ENCODE data around the gene MUC15. TPM values are rescaled to one million over a fixed set of nuclear protein-coding genes. Genes with fewer than 3 reads are reported as not detected.

The MUC15 gene
- total and polyA plus RNA-seq, 2 donors (not counting 1 experiment from before 2014, with no cell fraction given), result not detected

DNA sequence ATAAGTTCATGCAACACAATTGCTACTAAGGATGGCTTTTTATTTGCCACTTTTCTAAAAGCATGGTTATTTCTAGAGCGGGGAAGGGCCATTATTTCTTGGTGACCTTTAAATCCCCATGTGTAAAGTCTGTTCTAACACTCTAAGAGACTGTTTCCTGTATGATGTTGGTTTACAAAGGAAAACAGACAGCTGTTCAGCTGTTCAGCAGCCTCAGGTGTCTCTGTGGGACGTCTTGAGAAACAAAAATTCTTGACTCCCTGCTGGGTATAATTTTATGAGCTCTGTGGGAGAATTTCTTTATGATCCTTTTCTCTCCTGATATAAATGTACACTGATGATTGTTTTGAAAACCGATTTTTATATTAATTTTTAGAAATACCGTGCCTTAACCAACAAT is 13.9 kb downstream of the MUC15 start:
- H3K9ac ChIP-seq (ENCODE audit: low read length), result no peak overlapping the region
- ChIA-PET CTCF (no interaction called here), POLR2A (no interaction called here)
- no peaks in the 10 kb centered on the region for H3K9me3 Mint-ChIP-seq (ENCODE audit: insufficient read depth)
- intact Hi-C loops (cut with micrococcal nuclease), result no loop called here
- no peaks in the 10 kb centered on the region for H4K20me1 ChIP-seq (ENCODE audit: control insufficient read depth, insufficient read depth, low read length, poor library complexity, severe bottlenecking)
- H3K36me3 ChIP-seq (replicated peaks in 1 of 2; ENCODE audit: control extremely low read depth in 1 of 2, control insufficient read depth in 1 of 2, extremely low read depth in 1 of 2, insufficient read depth in 2 of 2, low read length in 1 of 2), result no peaks in the 10 kb centered on the region
- no peaks in the 10 kb centered on the region for H3K79me2 ChIP-seq (ENCODE audit: control insufficient read depth, insufficient read depth, low read length)
- H3K4me1 ChIP-seq (ENCODE audit: control insufficient read depth in 2 of 2, insufficient read depth in 2 of 2, low read length in 2 of 2), result no peaks in the 10 kb centered on the region
- no peaks in the 10 kb centered on the region for H3K27me3 Mint-ChIP-seq
- H3K4me1 Mint-ChIP-seq, result no peaks in the 10 kb centered on the region
- TF ChIP-seq CTCF (IDR thresholded peaks at IDR 0.05), result no peak
- no peak for TF ChIP-seq EZH2 (IDR thresholded peaks at IDR 0.05; ENCODE audit: borderline replicate concordance, insufficient read depth, low read depth, low read length, poor library complexity, severe bottlenecking)
- H3K4me3 Mint-ChIP-seq, result no peak overlapping the region
- ATAC-seq (ENCODE audit: low read depth) (no peak), DNase-seq (no peak)
- H3K4me3 ChIP-seq (ENCODE audit: control extremely low read depth in 1 of 5, extremely low read depth in 1 of 5, insufficient read depth in 1 of 5, low read depth in 2 of 5, low read length in 4 of 5), result no peak overlapping the region
- no peak overlapping the region for H3K4me2 ChIP-seq (replicated peaks; ENCODE audit: low read depth, low read length, poor library complexity, severe bottlenecking)
- no peak overlapping the region for H2AFZ ChIP-seq (ENCODE audit: insufficient read depth, low read depth, low read length, poor library complexity, severe bottlenecking)
- WGBS (ENCODE audit: insufficient coverage), result no CpG with 5 or more reads among the region's 4 CpGs
- H3K9me3 ChIP-seq (ENCODE audit: control extremely low read depth in 1 of 3, control insufficient read depth in 2 of 3, insufficient read depth in 1 of 3, low read length in 2 of 3), result no peaks in the 10 kb centered on the region
- no peak overlapping the region for H3K27ac ChIP-seq (ENCODE audit: low read length in 2 of 2)
- H3K27ac Mint-ChIP-seq, result no peak overlapping the region
- H3K27me3 ChIP-seq (replicated peaks in 1 of 4; ENCODE audit: control extremely low read depth in 1 of 4, control insufficient read depth in 3 of 4, insufficient read depth in 4 of 4, low read length in 3 of 4), result no peaks in the 10 kb centered on the region

DNA sequence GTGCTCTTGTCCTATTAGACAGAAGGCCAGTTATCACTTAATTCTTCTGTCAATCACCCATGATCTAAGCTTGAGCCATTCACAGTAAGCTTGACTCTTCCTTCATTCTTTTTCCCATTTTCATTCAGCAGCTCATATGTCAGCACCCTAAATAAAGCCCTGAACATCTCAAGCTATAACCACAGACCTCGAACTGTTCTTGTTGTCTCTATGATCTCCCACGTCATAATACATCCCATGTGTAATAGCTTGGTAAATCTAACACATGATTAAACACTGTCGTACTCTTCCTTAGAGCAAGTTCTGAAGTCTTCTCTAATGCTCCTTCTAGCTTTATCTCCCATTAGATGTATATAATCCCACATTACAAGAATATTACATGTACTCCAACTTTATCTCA is 14.4 kb downstream of the MUC15 start:
- H3K4me1 Mint-ChIP-seq, result no peaks in the 10 kb centered on the region
- Histone ChIP-seq H3K4me3 (ENCODE audit: control extremely low read depth in 1 of 5, extremely low read depth in 1 of 5, insufficient read depth in 1 of 5, low read depth in 2 of 5, low read length in 4 of 5) (no peak overlapping the region), H3K4me2 (replicated peaks; ENCODE audit: low read depth, low read length, poor library complexity, severe bottlenecking) (no peak overlapping the region), H3K9ac (ENCODE audit: low read length) (no peak overlapping the region), H3K27ac (ENCODE audit: low read length in 2 of 2) (no peak overlapping the region), H3K9me3 (ENCODE audit: control extremely low read depth in 1 of 3, control insufficient read depth in 2 of 3, insufficient read depth in 1 of 3, low read length in 2 of 3) (no peaks in the 10 kb centered on the region), H4K20me1 (ENCODE audit: control insufficient read depth, insufficient read depth, low read length, poor library complexity, severe bottlenecking) (no peaks in the 10 kb centered on the region), H3K36me3 (replicated peaks in 1 of 2; ENCODE audit: control extremely low read depth in 1 of 2, control insufficient read depth in 1 of 2, extremely low read depth in 1 of 2, insufficient read depth in 2 of 2, low read length in 1 of 2) (no peaks in the 10 kb centered on the region), H3K27me3 (replicated peaks in 1 of 4; ENCODE audit: control extremely low read depth in 1 of 4, control insufficient read depth in 3 of 4, insufficient read depth in 4 of 4, low read length in 3 of 4) (no peaks in the 10 kb centered on the region), H2AFZ (ENCODE audit: insufficient read depth, low read depth, low read length, poor library complexity, severe bottlenecking) (no peak overlapping the region), H3K4me1 (ENCODE audit: control insufficient read depth in 2 of 2, insufficient read depth in 2 of 2, low read length in 2 of 2) (no peaks in the 10 kb centered on the region), H3K79me2 (ENCODE audit: control insufficient read depth, insufficient read depth, low read length) (no peaks in the 10 kb centered on the region)
- ATAC-seq (ENCODE audit: low read depth) (no peak), DNase-seq (no peak)
- H3K27ac Mint-ChIP-seq, result no peak overlapping the region
- intact Hi-C loops (cut with micrococcal nuclease), result no loop called here
- POLR2A ChIA-PET, result no interaction called here
- TF ChIP-seq CTCF (IDR thresholded peaks at IDR 0.05), result no peak
- TF ChIP-seq EZH2 (IDR thresholded peaks at IDR 0.05; ENCODE audit: borderline replicate concordance, insufficient read depth, low read depth, low read length, poor library complexity, severe bottlenecking), result no peak
- CTCF ChIA-PET, result no interaction called here
- no peaks in the 10 kb centered on the region for H3K27me3 Mint-ChIP-seq
- no peak overlapping the region for H3K4me3 Mint-ChIP-seq
- 40% methylated on average over 2 of the region's 3 CpGs for WGBS (ENCODE audit: insufficient coverage)
- H3K9me3 Mint-ChIP-seq (ENCODE audit: insufficient read depth), result no peaks in the 10 kb centered on the region

Data from B cell (primary cell).